ENCODE data around the gene WFS1. TPM values are rescaled to one million over a fixed set of nuclear protein-coding genes. Genes with fewer than 3 reads are reported as not detected.

Gene WFS1
- total and polyA plus RNA-seq, 9 of the 15 experiments (the other 6 are each of a cell fraction or from before 2014, with no cell fraction given), result 0.01 to 0.29 (median 0.03) TPM; not detected in 5

GRCh38 chr4:6265546-6265945, 4.1 kb upstream of the WFS1 start:
- no peaks in the 10 kb centered on the region for H3K9me3 ChIP-seq (replicated peaks; ENCODE audit: control insufficient read depth, insufficient read depth, low read depth, low read length)
- ChIA-PET POLR2A (no interaction called here), CTCF (ENCODE audit: low intra/inter-chr PET ratio) (interaction anchor here (2.0 kb wide), 1 partner anchor 62 kb away, joined by 14 read pairs; no protein-coding TSS in a partner anchor)
- no peak for ATAC-seq
- H3K79me2 ChIP-seq (ENCODE audit: control insufficient read depth, insufficient read depth, low read length), result no peaks in the 10 kb centered on the region
- H3K9ac ChIP-seq (ENCODE audit: insufficient read depth in 1 of 2, low read depth in 2 of 2, low read length in 2 of 2), result no peak overlapping the region
- no TSS peak for BruUV-seq (replicated peaks)
- H4K20me1 ChIP-seq (replicated peaks; ENCODE audit: control insufficient read depth, insufficient read depth, low read length), result no peaks in the 10 kb centered on the region; the same call in 1 of the 2 replicates
- FAIRE-seq, result no peak
- H3K4me3 ChIP-seq, result no peak overlapping the region
- no peak for DNase-seq (ENCODE audit: extremely low read depth in 1 of 4, low spot score in 3 of 4)
- H2AFZ ChIP-seq (ENCODE audit: low read depth, low read length), result no peak overlapping the region
- 3% methylated on average over 3 of the region's 3 CpGs for WGBS (ENCODE audit: insufficient coverage, low coverage, missing lambda C conversion rate)
- peaks cover 0 to 12% of the 10 kb centered on the region in 2 experiments; a peak in 2 of 5 replicates for H3K4me1 ChIP-seq (replicated peaks in 1 of 2; ENCODE audit: control insufficient read depth in 2 of 2, insufficient read depth in 2 of 2, low read length in 2 of 2)
- intact Hi-C loops (cut with micrococcal nuclease), result no loop called here
- H3K27me3 ChIP-seq (ENCODE audit: control insufficient read depth in 2 of 2, insufficient read depth in 2 of 2, low read length in 2 of 2), result peaks cover 0 to under 1% of the 10 kb centered on the region in 2 experiments; a peak in 2 of 5 replicates
- in situ Hi-C loops (cut with MboI), result no loop called here
- H3K36me3 ChIP-seq (ENCODE audit: control insufficient read depth, insufficient read depth, low read length), result no peaks in the 10 kb centered on the region
- H3K4me2 ChIP-seq (ENCODE audit: insufficient read depth, low read length), result no peak overlapping the region
- peaks cover 4% of the 10 kb centered on the region for H3K9me1 ChIP-seq (ENCODE audit: control insufficient read depth, insufficient read depth, low read length)
- no peak overlapping the region for H3K27ac ChIP-seq (ENCODE audit: extremely low read depth, low read depth, low read length)
- TF ChIP-seq FIP1L1 (IDR thresholded peaks at IDR 0.05; ENCODE audit: low read depth, low read length, poor library complexity, severe bottlenecking) (no peak), NCOA4 (IDR thresholded peaks at IDR 0.05; ENCODE audit: partially characterized antibody) (no peak), KDM1A (IDR thresholded peaks at IDR 0.05) (peak in 1 of 2 experiments; percentile 42; a peak in 1 of 4 replicates), SLC30A9 (CRISPR knock-in tag; IDR thresholded peaks at IDR 0.05) (no peak), HDAC6 (IDR thresholded peaks at IDR 0.05; ENCODE audit: low read depth, low read length) (no peak), SIN3A (IDR thresholded peaks at IDR 0.05; ENCODE audit: borderline replicate concordance in 2 of 2, control insufficient read depth in 1 of 2, low read depth in 2 of 2, low read length in 2 of 2) (no peak)
- TF ChIP-seq, protein P1, sequence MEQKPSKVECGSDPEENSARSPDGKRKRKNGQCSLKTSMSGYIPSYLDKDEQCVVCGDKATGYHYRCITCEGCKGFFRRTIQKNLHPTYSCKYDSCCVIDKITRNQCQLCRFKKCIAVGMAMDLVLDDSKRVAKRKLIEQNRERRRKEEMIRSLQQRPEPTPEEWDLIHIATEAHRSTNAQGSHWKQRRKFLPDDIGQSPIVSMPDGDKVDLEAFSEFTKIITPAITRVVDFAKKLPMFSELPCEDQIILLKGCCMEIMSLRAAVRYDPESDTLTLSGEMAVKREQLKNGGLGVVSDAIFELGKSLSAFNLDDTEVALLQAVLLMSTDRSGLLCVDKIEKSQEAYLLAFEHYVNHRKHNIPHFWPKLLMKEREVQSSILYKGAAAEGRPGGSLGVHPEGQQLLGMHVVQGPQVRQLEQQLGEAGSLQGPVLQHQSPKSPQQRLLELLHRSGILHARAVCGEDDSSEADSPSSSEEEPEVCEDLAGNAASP (IDR thresholded peaks at IDR 0.05), result no peak

Data from K562 (cell line).